ENCODE measurements around the gene IFT80. TPM values are rescaled to one million over a fixed set of nuclear protein-coding genes. Genes with fewer than 3 reads are reported as not detected.

The IFT80 gene
- total RNA-seq, 2 experiments from 2014 or later: 16.1 to 18.2 TPM

- Mint-ChIP-seq H3K9me3 (no peaks in the 10 kb centered on the region), H3K27me3 (no peaks in the 10 kb centered on the region), H3K36me3 (ENCODE audit: low read depth) (peaks cover 10% of the 10 kb centered on the region), H3K4me3 (no peak overlapping the region), H3K27ac (no peak overlapping the region), H3K4me1 (ENCODE audit: low read depth) (no peaks in the 10 kb centered on the region)
- H3K9me3 ChIP-seq (ENCODE audit: control insufficient read depth in 1 of 2, insufficient read depth in 1 of 2, low read length in 2 of 2): no peaks in the 10 kb centered on the region
- no peak for TF ChIP-seq CTCF (IDR thresholded peaks at IDR 0.05)
- ATAC-seq (ENCODE audit: poor library complexity) (no peak), DNase-seq (no peak)
- no peaks in the 10 kb centered on the region for H3K27me3 ChIP-seq (ENCODE audit: control insufficient read depth in 1 of 2, insufficient read depth in 2 of 2, low read length in 2 of 2)
- POLR2A ChIA-PET: no interaction called here
- no peaks in the 10 kb centered on the region for H3K4me1 ChIP-seq (ENCODE audit: insufficient read depth, low read length)
- H3K4me3 ChIP-seq (ENCODE audit: low read length): no peak overlapping the region
- intact Hi-C loops (cut with DNase I, micrococcal nuclease): no loop called here
- CTCF ChIA-PET: no interaction called here
- peaks cover 3% of the 10 kb centered on the region for H3K36me3 ChIP-seq (ENCODE audit: insufficient read depth, low read length)
- no peak overlapping the region for H3K27ac ChIP-seq (ENCODE audit: low read depth in 1 of 2, low read length in 2 of 2)
Observed at GRCh38 chr3:160257606-160258005, 141.4 kb downstream of the IFT80 start.

- Mint-ChIP-seq H3K9me3 (no peaks in the 10 kb centered on the region), H3K27ac (no peak overlapping the region), H3K27me3 (no peaks in the 10 kb centered on the region), H3K4me1 (ENCODE audit: low read depth) (no peaks in the 10 kb centered on the region), H3K4me3 (no peak overlapping the region), H3K36me3 (ENCODE audit: low read depth) (peaks cover 4% of the 10 kb centered on the region)
- Histone ChIP-seq H3K27ac (ENCODE audit: low read depth in 1 of 2, low read length in 2 of 2) (no peak overlapping the region), H3K4me3 (ENCODE audit: low read length) (no peak overlapping the region), H3K36me3 (ENCODE audit: insufficient read depth, low read length) (no peaks in the 10 kb centered on the region), H3K9me3 (ENCODE audit: control insufficient read depth in 1 of 2, insufficient read depth in 1 of 2, low read length in 2 of 2) (no peaks in the 10 kb centered on the region), H3K27me3 (ENCODE audit: control insufficient read depth in 1 of 2, insufficient read depth in 2 of 2, low read length in 2 of 2) (no peaks in the 10 kb centered on the region), H3K4me1 (ENCODE audit: insufficient read depth, low read length) (no peaks in the 10 kb centered on the region)
- ATAC-seq (ENCODE audit: poor library complexity) (no peak), DNase-seq (no peak)
- intact Hi-C loops (cut with DNase I, micrococcal nuclease): no loop called here
- CTCF ChIA-PET: no interaction called here
- POLR2A ChIA-PET: no interaction called here
- no peak for TF ChIP-seq CTCF (IDR thresholded peaks at IDR 0.05)
Observed at GRCh38 chr3:160253298-160253697, 145.7 kb downstream of the IFT80 start.

- H3K4me1 Mint-ChIP-seq (ENCODE audit: low read depth): no peaks in the 10 kb centered on the region
- H3K36me3 ChIP-seq (ENCODE audit: insufficient read depth, low read length): no peaks in the 10 kb centered on the region
- no peak overlapping the region for H3K4me3 ChIP-seq (ENCODE audit: low read length)
- H3K9me3 Mint-ChIP-seq: peaks cover 4% of the 10 kb centered on the region
- H3K27ac ChIP-seq (ENCODE audit: low read depth in 1 of 2, low read length in 2 of 2): no peak overlapping the region
- ChIA-PET POLR2A (no interaction called here), CTCF (no interaction called here)
- H3K4me3 Mint-ChIP-seq: no peak overlapping the region
- H3K27me3 Mint-ChIP-seq: peaks cover 6% of the 10 kb centered on the region
- DNase-seq (no peak), ATAC-seq (ENCODE audit: poor library complexity) (no peak)
- no peaks in the 10 kb centered on the region for H3K9me3 ChIP-seq (ENCODE audit: control insufficient read depth in 1 of 2, insufficient read depth in 1 of 2, low read length in 2 of 2)
- no peak for TF ChIP-seq CTCF (IDR thresholded peaks at IDR 0.05)
- intact Hi-C loops (cut with DNase I, micrococcal nuclease): no loop called here
- H3K36me3 Mint-ChIP-seq (ENCODE audit: low read depth): no peaks in the 10 kb centered on the region
- H3K27me3 ChIP-seq (ENCODE audit: control insufficient read depth in 1 of 2, insufficient read depth in 2 of 2, low read length in 2 of 2): no peaks in the 10 kb centered on the region
- H3K27ac Mint-ChIP-seq: no peak overlapping the region
- no peaks in the 10 kb centered on the region for H3K4me1 ChIP-seq (ENCODE audit: insufficient read depth, low read length)
Observed at GRCh38 chr3:160247766-160248165, 151.3 kb downstream of the IFT80 start.
